HEK293 (cell line): Measurements from ENCODE around the gene KPNA2.
"Not testable (repeated sequence)": the region's sequence is repeated elsewhere in the genome, so short reads cannot be mapped to it uniquely, and the experiment has no call there.

Experiments used
- ZNF274 ChIP-seq, 2 experiments: fragments of 200-500 bp in 1 of 2; fragments of 450-650 bp in 1 of 2; sonication (Bioruptor generic) in 1 of 2; formaldehyde crosslinking in 1 of 2; IDR thresholded peaks; 2 replicates each; pipeline versions ENCODE4 v1.5.1 to v1.6.1; 2014 to 2016; ENCODE audit warnings: borderline replicate concordance in 1 of 2, inconsistent platforms in 1 of 2, low read length in 1 of 2, missing biosample characterization in 1 of 2, missing genetic modification characterization in 1 of 2
- TF ChIP-seq, protein P1 (sequence below): fragments of 450-650 bp; formaldehyde crosslinking; IDR thresholded peaks from 2 replicates; pipeline ENCODE4 v1.5.1; 2016; ENCODE audit warnings: missing biosample characterization, missing genetic modification characterization

DNA sequence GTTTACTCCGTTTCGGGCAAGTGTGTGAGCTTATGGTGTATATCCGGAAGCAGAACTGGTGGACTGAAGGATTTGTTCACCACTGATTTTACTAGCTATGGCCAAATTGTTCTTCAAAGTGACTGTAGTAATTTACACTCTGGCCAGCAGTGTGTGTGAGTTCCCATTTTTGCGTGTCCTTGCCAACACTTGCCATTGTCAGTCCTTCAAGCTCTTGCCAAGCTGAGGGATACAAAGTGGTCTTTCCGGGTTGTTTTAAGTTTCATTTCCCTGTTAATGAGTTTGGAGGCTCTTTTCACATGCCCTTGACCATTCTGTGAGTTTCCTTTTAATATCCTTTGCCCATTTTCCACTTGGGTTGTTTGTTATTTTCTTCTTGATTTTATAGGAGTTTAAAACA, 42.0 kb downstream of the KPNA2 start:
- TF ChIP-seq, protein P1, sequence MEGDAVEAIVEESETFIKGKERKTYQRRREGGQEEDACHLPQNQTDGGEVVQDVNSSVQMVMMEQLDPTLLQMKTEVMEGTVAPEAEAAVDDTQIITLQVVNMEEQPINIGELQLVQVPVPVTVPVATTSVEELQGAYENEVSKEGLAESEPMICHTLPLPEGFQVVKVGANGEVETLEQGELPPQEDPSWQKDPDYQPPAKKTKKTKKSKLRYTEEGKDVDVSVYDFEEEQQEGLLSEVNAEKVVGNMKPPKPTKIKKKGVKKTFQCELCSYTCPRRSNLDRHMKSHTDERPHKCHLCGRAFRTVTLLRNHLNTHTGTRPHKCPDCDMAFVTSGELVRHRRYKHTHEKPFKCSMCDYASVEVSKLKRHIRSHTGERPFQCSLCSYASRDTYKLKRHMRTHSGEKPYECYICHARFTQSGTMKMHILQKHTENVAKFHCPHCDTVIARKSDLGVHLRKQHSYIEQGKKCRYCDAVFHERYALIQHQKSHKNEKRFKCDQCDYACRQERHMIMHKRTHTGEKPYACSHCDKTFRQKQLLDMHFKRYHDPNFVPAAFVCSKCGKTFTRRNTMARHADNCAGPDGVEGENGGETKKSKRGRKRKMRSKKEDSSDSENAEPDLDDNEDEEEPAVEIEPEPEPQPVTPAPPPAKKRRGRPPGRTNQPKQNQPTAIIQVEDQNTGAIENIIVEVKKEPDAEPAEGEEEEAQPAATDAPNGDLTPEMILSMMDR (tag by site-specific recombination): not testable (repeated sequence)
- not testable (repeated sequence) for TF ChIP-seq ZNF274 (IDR thresholded peaks at IDR 0.05; ENCODE audit: low read length); ZNF274 (tag by site-specific recombination; IDR thresholded peaks at IDR 0.05; ENCODE audit: borderline replicate concordance)
